ENCODE measurements around the gene MRPL33.
"Not testable (repeated sequence)": the region's sequence is repeated elsewhere in the genome, so short reads cannot be mapped to it uniquely, and the experiment has no call there.

MRPL33 gene

DNA sequence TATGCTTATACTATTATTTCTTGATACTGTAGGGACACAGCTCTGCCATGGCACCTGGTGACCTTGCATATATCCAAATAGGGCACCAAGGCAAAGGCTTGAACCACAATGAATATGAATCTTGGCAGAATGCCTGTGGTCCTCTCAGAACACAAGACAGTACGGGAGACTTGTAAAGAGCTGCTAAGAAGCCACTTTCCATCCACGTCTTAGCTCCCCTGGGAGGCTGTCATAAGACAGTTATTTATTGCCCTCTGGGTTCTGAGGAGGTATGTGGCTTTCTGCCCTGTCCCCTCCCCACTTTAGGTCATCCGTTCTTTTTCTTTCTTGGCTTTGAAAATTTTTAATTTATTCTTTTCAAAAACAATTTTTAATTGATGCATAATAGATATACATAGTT is 29.8 kb upstream of the MRPL33 start:
- Histone ChIP-seq H3K27ac (ENCODE audit: low read length) (no peak overlapping the region), H3K36me3 (replicated peaks; ENCODE audit: insufficient read depth, low read length) (no peaks in the 10 kb centered on the region)

DNA sequence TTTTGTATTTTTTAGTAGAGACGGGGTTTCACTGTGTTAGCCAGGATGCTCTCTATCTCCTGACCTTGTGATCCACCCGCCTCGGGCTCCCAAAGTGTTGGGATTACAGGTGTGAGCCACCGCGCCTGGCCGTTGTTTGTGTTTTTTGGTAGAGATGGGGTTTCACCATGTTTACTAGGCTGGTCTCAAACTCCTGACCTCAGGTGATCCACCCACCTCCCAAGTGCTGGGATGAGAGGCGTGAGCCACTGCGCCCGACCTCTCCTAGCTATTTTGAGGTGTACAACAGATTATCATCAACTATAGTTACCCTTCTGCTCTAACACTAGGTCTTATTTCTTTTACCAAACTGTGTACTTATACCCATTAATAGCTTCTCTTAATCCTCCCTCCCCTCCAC is 28.9 kb upstream of the MRPL33 start:
- Histone ChIP-seq H3K79me2 (ENCODE audit: low read length) (no peaks in the 10 kb centered on the region), H3K9ac (ENCODE audit: low read length) (no peak overlapping the region), H3K4me1 (ENCODE audit: low read length) (no peaks in the 10 kb centered on the region), H2AFZ (ENCODE audit: low read length) (no peak overlapping the region), H4K20me1 (ENCODE audit: insufficient read depth, low read length) (no peaks in the 10 kb centered on the region), H3K4me3 (ENCODE audit: low read length) (no peak overlapping the region), H3K27ac (ENCODE audit: low read length) (no peak overlapping the region), H3K9me2 (replicated peaks; ENCODE audit: insufficient read depth, low read length) (no peaks in the 10 kb centered on the region), H3K9me3 (replicated peaks; ENCODE audit: insufficient read depth, low read length) (no peaks in the 10 kb centered on the region), H3K27me3 (replicated peaks; ENCODE audit: insufficient read depth, low read length) (no peaks in the 10 kb centered on the region), H3K36me3 (replicated peaks; ENCODE audit: insufficient read depth, low read length) (no peaks in the 10 kb centered on the region), H3F3A (ENCODE audit: insufficient read depth, low read length) (no peaks in the 10 kb centered on the region), H3K4me2 (ENCODE audit: low read depth, low read length) (no peak overlapping the region)
- DNase-seq = no peak
- TF ChIP-seq EZH2phosphoT487 (IDR thresholded peaks at IDR 0.05; ENCODE audit: low read length) (no peak), EZH2 (optimal IDR thresholded peaks at IDR 0.05; ENCODE audit: low read depth, low read length) (no peak)
- TF ChIP-seq, protein P1, sequence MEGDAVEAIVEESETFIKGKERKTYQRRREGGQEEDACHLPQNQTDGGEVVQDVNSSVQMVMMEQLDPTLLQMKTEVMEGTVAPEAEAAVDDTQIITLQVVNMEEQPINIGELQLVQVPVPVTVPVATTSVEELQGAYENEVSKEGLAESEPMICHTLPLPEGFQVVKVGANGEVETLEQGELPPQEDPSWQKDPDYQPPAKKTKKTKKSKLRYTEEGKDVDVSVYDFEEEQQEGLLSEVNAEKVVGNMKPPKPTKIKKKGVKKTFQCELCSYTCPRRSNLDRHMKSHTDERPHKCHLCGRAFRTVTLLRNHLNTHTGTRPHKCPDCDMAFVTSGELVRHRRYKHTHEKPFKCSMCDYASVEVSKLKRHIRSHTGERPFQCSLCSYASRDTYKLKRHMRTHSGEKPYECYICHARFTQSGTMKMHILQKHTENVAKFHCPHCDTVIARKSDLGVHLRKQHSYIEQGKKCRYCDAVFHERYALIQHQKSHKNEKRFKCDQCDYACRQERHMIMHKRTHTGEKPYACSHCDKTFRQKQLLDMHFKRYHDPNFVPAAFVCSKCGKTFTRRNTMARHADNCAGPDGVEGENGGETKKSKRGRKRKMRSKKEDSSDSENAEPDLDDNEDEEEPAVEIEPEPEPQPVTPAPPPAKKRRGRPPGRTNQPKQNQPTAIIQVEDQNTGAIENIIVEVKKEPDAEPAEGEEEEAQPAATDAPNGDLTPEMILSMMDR (IDR thresholded peaks at IDR 0.05; ENCODE audit: low read length) = no peak

More for the DNA sequence above, 29.8 kb upstream of the MRPL33 start:
- Histone ChIP-seq H4K20me1 (ENCODE audit: insufficient read depth, low read length) (no peaks in the 10 kb centered on the region), H3K9ac (ENCODE audit: low read length) (no peak overlapping the region), H3K4me1 (ENCODE audit: low read length) (no peaks in the 10 kb centered on the region), H3K27me3 (replicated peaks; ENCODE audit: insufficient read depth, low read length) (no peaks in the 10 kb centered on the region), H3K79me2 (ENCODE audit: low read length) (no peaks in the 10 kb centered on the region), H3K9me2 (replicated peaks; ENCODE audit: insufficient read depth, low read length) (no peaks in the 10 kb centered on the region), H3K9me3 (replicated peaks; ENCODE audit: insufficient read depth, low read length) (no peaks in the 10 kb centered on the region), H3K4me2 (ENCODE audit: low read depth, low read length) (no peak overlapping the region), H3F3A (ENCODE audit: insufficient read depth, low read length) (no peaks in the 10 kb centered on the region), H2AFZ (ENCODE audit: low read length) (no peak overlapping the region), H3K4me3 (ENCODE audit: low read length) (no peak overlapping the region)
- DNase-seq = no peak
- TF ChIP-seq EZH2phosphoT487 (IDR thresholded peaks at IDR 0.05; ENCODE audit: low read length) (no peak), EZH2 (optimal IDR thresholded peaks at IDR 0.05; ENCODE audit: low read depth, low read length) (no peak)
- TF ChIP-seq, protein P1 (IDR thresholded peaks at IDR 0.05; ENCODE audit: low read length) = no peak

DNA sequence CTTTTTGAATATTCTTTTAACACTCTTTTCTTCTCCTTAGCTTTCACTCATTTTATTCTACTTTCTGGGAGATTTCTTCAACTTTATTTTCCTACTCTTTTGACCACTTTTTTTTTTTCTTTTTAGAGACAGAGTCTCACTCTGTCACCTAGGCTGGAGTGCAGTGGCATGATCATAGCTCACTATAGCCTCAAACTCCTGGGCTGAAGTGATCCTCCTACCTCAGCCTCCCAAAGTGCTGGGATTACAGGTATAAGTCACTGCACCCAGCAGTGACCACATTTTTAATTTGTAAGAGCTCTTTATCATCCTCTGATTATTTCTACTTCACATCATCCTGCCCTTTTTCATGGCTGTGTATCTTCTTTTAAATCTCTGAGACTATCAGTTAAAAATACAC is 26.0 kb upstream of the MRPL33 start:
- not testable (repeated sequence) for H3K36me3 ChIP-seq (replicated peaks; ENCODE audit: insufficient read depth, low read length); H3K9me2 ChIP-seq (replicated peaks; ENCODE audit: insufficient read depth, low read length); DNase-seq; H3K4me1 ChIP-seq (ENCODE audit: low read length); H3K4me3 ChIP-seq (ENCODE audit: low read length); H3K79me2 ChIP-seq (ENCODE audit: low read length); H3K27ac ChIP-seq (ENCODE audit: low read length); H3K4me2 ChIP-seq (ENCODE audit: low read depth, low read length); H3K9ac ChIP-seq (ENCODE audit: low read length); H3F3A ChIP-seq (ENCODE audit: insufficient read depth, low read length); H4K20me1 ChIP-seq (ENCODE audit: insufficient read depth, low read length); H3K9me3 ChIP-seq (replicated peaks; ENCODE audit: insufficient read depth, low read length); H3K27me3 ChIP-seq (replicated peaks; ENCODE audit: insufficient read depth, low read length); H2AFZ ChIP-seq (ENCODE audit: low read length)

DNA sequence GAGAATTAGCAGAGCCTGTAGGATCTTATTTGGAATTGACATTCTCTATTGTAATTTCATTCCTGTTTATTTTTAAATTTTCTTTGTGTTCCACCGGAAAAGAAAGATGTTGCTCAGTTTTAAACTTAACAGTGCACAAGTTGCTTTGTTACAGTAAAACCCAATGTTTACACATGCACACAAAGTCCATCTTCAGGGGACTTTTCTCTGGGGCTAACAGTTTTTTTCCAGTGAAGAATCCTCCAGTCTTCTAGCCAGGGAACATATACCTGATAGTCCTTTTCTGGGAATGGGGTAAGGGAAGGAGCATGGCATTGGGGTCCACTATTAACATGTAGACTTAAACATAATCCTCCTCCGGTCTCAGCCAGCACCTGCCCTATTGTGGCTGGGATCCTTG is 25.2 kb upstream of the MRPL33 start:
- no peak overlapping the region for H3K27ac ChIP-seq (ENCODE audit: low read length)
- no peaks in the 10 kb centered on the region for H3K79me2 ChIP-seq (ENCODE audit: low read length)
- no peak overlapping the region for H3K9ac ChIP-seq (ENCODE audit: low read length)
- H3F3A ChIP-seq (ENCODE audit: insufficient read depth, low read length) = no peaks in the 10 kb centered on the region
- TF ChIP-seq, protein P1 (IDR thresholded peaks at IDR 0.05; ENCODE audit: low read length) = no peak
- TF ChIP-seq EZH2phosphoT487 (IDR thresholded peaks at IDR 0.05; ENCODE audit: low read length) (no peak), EZH2 (optimal IDR thresholded peaks at IDR 0.05; ENCODE audit: low read depth, low read length) (no peak)
- H3K9me3 ChIP-seq (replicated peaks; ENCODE audit: insufficient read depth, low read length) = no peaks in the 10 kb centered on the region
- H3K4me2 ChIP-seq (ENCODE audit: low read depth, low read length) = no peak overlapping the region
- no peak for DNase-seq
- H4K20me1 ChIP-seq (ENCODE audit: insufficient read depth, low read length) = no peaks in the 10 kb centered on the region
- no peaks in the 10 kb centered on the region for H3K27me3 ChIP-seq (replicated peaks; ENCODE audit: insufficient read depth, low read length)
- no peak overlapping the region for H2AFZ ChIP-seq (ENCODE audit: low read length)
- H3K4me3 ChIP-seq (ENCODE audit: low read length) = no peak overlapping the region
- no peaks in the 10 kb centered on the region for H3K9me2 ChIP-seq (replicated peaks; ENCODE audit: insufficient read depth, low read length)
- no peaks in the 10 kb centered on the region for H3K4me1 ChIP-seq (ENCODE audit: low read length)
- no peaks in the 10 kb centered on the region for H3K36me3 ChIP-seq (replicated peaks; ENCODE audit: insufficient read depth, low read length)

Data from MM.1S (cell line).